H1 (cell line): ENCODE measurements around the gene SCYL1. TPM values are rescaled to one million over a fixed set of nuclear protein-coding genes. Genes with fewer than 3 reads are reported as not detected.
"Not testable (repeated sequence)": the region's sequence is repeated elsewhere in the genome, so short reads cannot be mapped to it uniquely, and the experiment has no call there.

Experiments used
- CTCF ChIA-PET: fragments of 300-600 bp; sonication (Branson Sonifier 250); formaldehyde crosslinking; loops from one replicate; lab custom pipeline; 2021; ENCODE audit not compliant: partially characterized antibody; lab: Charles Lee
- POLR2A ChIA-PET: fragments of 300-600 bp; sonication (Branson Sonifier 250); formaldehyde crosslinking; loops from one replicate; lab custom pipeline; 2021; ENCODE audit warnings: inconsistent platforms; ENCODE audit not compliant: partially characterized antibody; lab: Charles Lee
- DNase-seq, 2 experiments: peaks; one replicate each; pipeline versions ENCODE4 v3.0.0 to v3.0.0-alpha.2; 2010 to 2022; ENCODE audit warnings: low spot score in 2 of 2, low read depth in 1 of 2, mixed read lengths in 1 of 2
- FAIRE-seq: peaks from 2 replicates; lab custom pipeline; 2011; peaks lifted over from hg19 to GRCh38; lab: Jason Lieb, UNC
- H2AFZ ChIP-seq: 2 replicates; pipeline ENCODE4 v1.8.1; 2012; ENCODE audit warnings: low read length, inconsistent platforms
- H2AK5ac ChIP-seq: 2 replicates; pipeline ENCODE4 v1.6.1; 2013; ENCODE audit warnings: low read depth, low read length
- H2BK120ac ChIP-seq: replicated peaks from 2 replicates; pipeline ENCODE3; 2013; ENCODE audit warnings: low read depth, low read length, inconsistent platforms
- H2BK12ac ChIP-seq: 2 replicates; pipeline ENCODE4 v1.6.1; 2013; ENCODE audit warnings: low read depth, low read length
- H2BK15ac ChIP-seq: 2 replicates; pipeline ENCODE4 v1.6.1; 2013; ENCODE audit warnings: low read length
- H2BK20ac ChIP-seq: 2 replicates; pipeline ENCODE4 v1.6.1; 2013; ENCODE audit warnings: low read length
- H2BK5ac ChIP-seq: 2 replicates; pipeline ENCODE4 v1.6.1; 2013; ENCODE audit warnings: low read depth, low read length
- H3K14ac ChIP-seq: 2 replicates; pipeline ENCODE4 v1.6.1; 2013; ENCODE audit warnings: inconsistent platforms; ENCODE audit not compliant: insufficient read length
- H3K18ac ChIP-seq: 2 replicates; pipeline ENCODE4 v1.6.1; 2013; ENCODE audit warnings: low read length; ENCODE audit errors: extremely low read depth
- H3K23ac ChIP-seq: 2 replicates; pipeline ENCODE4 v1.6.1; 2013; ENCODE audit warnings: inconsistent platforms; ENCODE audit not compliant: insufficient read length
- H3K23me2 ChIP-seq: 2 replicates; pipeline ENCODE4 v1.6.1; 2013; ENCODE audit warnings: low read depth, low read length
- H3K27ac ChIP-seq: 2 replicates; pipeline ENCODE4 v1.6.1; 2011; ENCODE audit warnings: low read depth, low read length, inconsistent platforms
- H3K27me3 ChIP-seq, 4 experiments: replicated peaks in 1 of 4; 1 replicate in 1 of 4; 2 replicates in 3 of 4; pipeline versions ENCODE4 v1.6.1 to v1.8.1; 2011 to 2013; ENCODE audit warnings: low read length in 3 of 4, mild to moderate bottlenecking in 3 of 4, inconsistent platforms in 2 of 4, mixed read lengths in 2 of 4, moderate library complexity in 1 of 4; ENCODE audit not compliant: control insufficient read depth in 3 of 4, insufficient read depth in 3 of 4; ENCODE audit errors: extremely low read depth in 1 of 4
- H3K36me3 ChIP-seq, 4 experiments: 2 replicates each; pipeline versions ENCODE4 v1.6.1 to v1.8.1; 2011 to 2013; ENCODE audit warnings: mild to moderate bottlenecking in 4 of 4, low read length in 3 of 4, moderate library complexity in 2 of 4, control low read depth in 1 of 4, inconsistent platforms in 1 of 4; ENCODE audit not compliant: insufficient read depth in 4 of 4, control insufficient read depth in 2 of 4
- H3K4ac ChIP-seq: replicated peaks from 2 replicates; pipeline ENCODE3; 2013; ENCODE audit warnings: low read length, low read depth, mixed read lengths, inconsistent platforms; ENCODE audit not compliant: insufficient read length
- H3K4me1 ChIP-seq, 4 experiments: replicated peaks in 1 of 4; 1 replicate in 1 of 4; 2 replicates in 3 of 4; pipeline versions ENCODE4 v1.6.1 to v1.8.1; 2011 to 2013; ENCODE audit warnings: low read length in 3 of 4, inconsistent platforms in 2 of 4, mixed read lengths in 1 of 4; ENCODE audit not compliant: insufficient read depth in 4 of 4, control insufficient read depth in 3 of 4
- H3K4me2 ChIP-seq, 2 experiments: 2 replicates each; pipeline versions ENCODE4 v1.6.1 to v1.8.1; 2011 to 2013; ENCODE audit warnings: low read depth in 2 of 2, low read length in 2 of 2, control low read depth in 1 of 2, inconsistent platforms in 1 of 2, mild to moderate bottlenecking in 1 of 2; ENCODE audit not compliant: insufficient read depth in 1 of 2
- H3K4me3 ChIP-seq, 4 experiments: fragments of 200-600, 300-600 bp in 1 of 4; sonication (generic), shearing (Covaris generic), sonication (Bioruptor Twin) in 1 of 4; 2 replicates each; pipeline versions ENCODE4 v1.5.1 to v1.8.1; 2011 to 2016; ENCODE audit warnings: low read length in 4 of 4, low read depth in 3 of 4, control low read depth in 2 of 4, inconsistent platforms in 2 of 4, mild to moderate bottlenecking in 2 of 4, mixed read lengths in 1 of 4, moderate library complexity in 1 of 4; ENCODE audit not compliant: insufficient read depth in 2 of 4; ENCODE audit errors: extremely low read depth in 1 of 4
- H3K56ac ChIP-seq: replicated peaks from 2 replicates; pipeline ENCODE3; 2013; ENCODE audit warnings: low read depth, mild to moderate bottlenecking, mixed read lengths, low read length, inconsistent platforms; ENCODE audit not compliant: insufficient read length
- H3K79me1 ChIP-seq: 2 replicates; pipeline ENCODE4 v1.6.1; 2013; ENCODE audit warnings: low read depth, low read length, control low read depth
- H3K79me2 ChIP-seq, 2 experiments: 2 replicates each; pipeline versions ENCODE4 v1.6.1 to v1.8.1; 2012 to 2013; ENCODE audit warnings: low read length in 2 of 2, mild to moderate bottlenecking in 2 of 2, inconsistent platforms in 1 of 2; ENCODE audit not compliant: insufficient read depth in 2 of 2, control insufficient read depth in 1 of 2
- H3K9ac ChIP-seq, 4 experiments: replicated peaks in 1 of 4; 1 replicate in 1 of 4; 2 replicates in 3 of 4; pipeline versions ENCODE4 v1.6.1 to v1.8.1; 2011 to 2013; ENCODE audit warnings: low read depth in 3 of 4, low read length in 3 of 4, control low read depth in 2 of 4, mild to moderate bottlenecking in 2 of 4, moderate library complexity in 2 of 4, inconsistent platforms in 1 of 4; ENCODE audit errors: extremely low read depth in 1 of 4
- H3K9me3 ChIP-seq, 2 experiments: 2 replicates each; pipeline versions ENCODE4 v1.6.1 to v1.8.1; 2012 to 2013; ENCODE audit warnings: mild to moderate bottlenecking in 2 of 2, moderate library complexity in 2 of 2, control low read depth in 1 of 2, inconsistent platforms in 1 of 2, low read depth in 1 of 2, low read length in 1 of 2, mixed read lengths in 1 of 2; ENCODE audit not compliant: insufficient read depth in 2 of 2
- H4K20me1 ChIP-seq, 2 experiments: replicated peaks in 1 of 2; 2 replicates each; pipeline versions ENCODE3 to v1.8.1; 2011 to 2013; ENCODE audit warnings: inconsistent platforms in 2 of 2, low read length in 2 of 2, mild to moderate bottlenecking in 1 of 2; ENCODE audit not compliant: insufficient read depth in 2 of 2, control insufficient read depth in 1 of 2
- H4K5ac ChIP-seq: 2 replicates; pipeline ENCODE4 v1.6.1; 2013; ENCODE audit warnings: low read length, low read depth, mixed read lengths, inconsistent platforms; ENCODE audit not compliant: insufficient read length
- H4K8ac ChIP-seq: 2 replicates; pipeline ENCODE4 v1.8.0; 2013; ENCODE audit warnings: mild to moderate bottlenecking, moderate library complexity, low read length, inconsistent platforms; ENCODE audit not compliant: insufficient read depth; ENCODE audit errors: extremely low read depth
- H4K91ac ChIP-seq: replicated peaks from 2 replicates; pipeline ENCODE3; 2013; ENCODE audit warnings: low read length, mixed read lengths, inconsistent platforms; ENCODE audit not compliant: insufficient read length
- POU5F1 ChIP-seq: IDR thresholded peaks from 2 replicates; pipeline ENCODE4 v1.6.1; 2011; ENCODE audit warnings: low read depth, mild to moderate bottlenecking, low read length, moderate library complexity
- SP4 ChIP-seq: IDR thresholded peaks from 2 replicates; pipeline ENCODE4 v1.6.1; 2012; ENCODE audit warnings: low read length, inconsistent platforms
- WGBS, 2 experiments: shearing (Covaris generic) in 1 of 2; methylation state at CpG; one replicate each; pipeline versions ENCODE4 v1.1.6 to v1.1.7; 2013 to 2015; ENCODE audit warnings: low lambda C conversion rate in 2 of 2, mixed read lengths in 2 of 2, inconsistent platforms in 1 of 2, low coverage in 1 of 2, missing lambda C conversion rate in 1 of 2; ENCODE audit not compliant: insufficient replicate concordance in 2 of 2, insufficient coverage in 1 of 2, insufficient read length in 1 of 2; ENCODE audit errors: extremely low coverage in 1 of 2, missing lambda C conversion rate in 1 of 2; 5-methylcytosine and 5-hydroxymethylcytosine counted together
- polyA plus RNA-seq, 7 experiments: library from polyadenylated mRNA; depleted of rRNA in 3 of 7; stranded (reverse) in 5 of 7; unstranded in 2 of 7; fragments of >200 nt in 5 of 7; fragments of 200-250 nt in 2 of 7; gene quantifications; 1 replicate in 5 of 7; 2 replicates in 1 of 7; 4 replicates in 1 of 7; pipeline versions ENCODE4 v1.2.1 to v1.2.3, GENCODE V29; 2011 to 2013; ENCODE audit warnings: missing spikeins in 2 of 7, mixed read lengths in 2 of 7
- total RNA-seq: library from RNA; stranded (reverse); fragmentation: NEBNext Ultra II Directional; extraction: Animal tissue kit (Norgen Biotek cat#: 25700); gene quantifications from 2 replicates; pipeline ENCODE4 v1.2.1, GENCODE V29; 2021

Gene SCYL1
- total and polyA plus RNA-seq, 2 of the 8 experiments (the other 6 are each of a cell fraction or from before 2014, with no cell fraction given): 59.8 to 77.7 TPM

DNA sequence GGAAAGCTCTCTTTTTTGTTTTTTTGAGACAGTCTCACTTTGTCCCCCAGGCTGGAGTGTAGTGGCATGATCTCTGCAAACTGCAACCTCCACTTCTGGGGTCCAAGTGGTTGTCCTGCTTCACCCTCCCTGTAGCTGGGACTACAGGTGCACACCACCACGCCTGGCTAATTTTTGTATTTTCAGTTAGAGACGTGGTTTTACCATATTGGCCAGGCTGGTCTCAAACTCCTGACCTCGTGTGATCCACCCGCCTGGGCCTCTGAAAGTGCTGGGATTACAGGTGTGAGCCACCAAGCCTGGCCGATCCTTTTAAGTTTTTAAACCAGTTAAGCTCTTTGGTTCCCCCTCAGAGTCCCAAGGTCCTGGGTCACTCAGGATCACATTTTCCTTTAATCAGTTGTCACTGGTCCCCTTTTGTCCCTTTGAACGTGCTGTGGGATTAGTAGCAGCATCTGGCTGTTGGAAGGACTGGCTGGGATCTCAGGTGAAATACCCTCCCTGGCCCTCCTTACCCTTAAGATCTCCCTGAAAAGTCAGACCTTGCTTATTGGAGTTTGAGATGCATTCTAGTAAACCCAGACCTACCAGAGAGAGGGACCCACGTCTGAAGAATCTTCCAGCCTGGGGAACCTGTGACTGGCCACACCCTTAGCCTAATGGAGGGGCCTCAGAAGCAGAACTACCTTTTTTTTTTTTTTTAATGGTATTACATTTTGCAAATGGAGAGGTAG, 17.9 kb upstream of the SCYL1 start (continued):
- no peak for TF ChIP-seq SP4
- 0 out of 2 replicates have a peak, but pooled peaks have one; percentile 1 for TF ChIP-seq POU5F1

DNA sequence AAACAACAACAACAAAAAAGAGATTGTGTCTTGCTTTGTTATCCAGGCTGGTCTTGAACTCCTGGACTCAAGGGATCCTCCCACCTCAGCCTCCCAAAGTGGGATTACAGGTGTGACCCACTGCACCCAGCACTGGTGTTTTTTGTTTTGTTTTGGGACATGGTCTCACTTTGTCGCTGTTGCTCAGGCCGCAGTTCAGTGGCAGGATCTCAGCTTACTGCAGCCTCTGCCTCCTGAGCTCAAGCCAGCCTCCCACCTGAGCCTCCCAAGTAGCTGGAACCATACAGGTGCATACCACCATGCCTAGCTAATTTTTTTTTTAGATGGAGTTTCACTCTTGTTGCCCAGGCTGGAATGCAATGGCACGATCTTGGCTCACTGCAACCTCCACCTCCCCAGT, 12.6 kb upstream of the SCYL1 start:
- CTCF ChIA-PET: interaction anchor here (1.3 to 29.0 kb wide), 12 partner anchors 18 to 196 kb away, joined by 3 to 809 read pairs (median 10); partner anchors contain the start of gene MALAT1

More for the DNA sequence above, 12.6 kb upstream of the SCYL1 start:
- not testable (repeated sequence) for H4K8ac ChIP-seq, H4K5ac ChIP-seq, H2BK15ac ChIP-seq, H2BK12ac ChIP-seq, FAIRE-seq, H3K4me3 ChIP-seq, H4K91ac ChIP-seq, DNase-seq, H3K79me1 ChIP-seq, H3K27ac ChIP-seq, H3K36me3 ChIP-seq, H2BK20ac ChIP-seq, H3K79me2 ChIP-seq, H2BK120ac ChIP-seq, H2BK5ac ChIP-seq, H3K23me2 ChIP-seq, H3K56ac ChIP-seq, H3K4me1 ChIP-seq, H4K20me1 ChIP-seq, H3K23ac ChIP-seq, H3K14ac ChIP-seq, H3K27me3 ChIP-seq, H3K18ac ChIP-seq, H2AK5ac ChIP-seq, H3K9ac ChIP-seq, H3K4me2 ChIP-seq, H3K4ac ChIP-seq, H3K9me3 ChIP-seq, H2AFZ ChIP-seq
- POLR2A ChIA-PET: interaction anchor here (0.7 to 29.8 kb wide), 4 partner anchors 17 to 142 kb away, joined by 3 to 1569 read pairs (median 1136); partner anchors contain the start of genes MALAT1 and NEAT1
- WGBS, 2 experiments: 97% methylated on average over 3 of the region's 3 CpGs; no CpG with 5 or more reads in 1 of the 2 experiments
